Endothelial cell (in vitro differentiated cells): Measurements from ENCODE around the gene GRAMD4. TPM values are rescaled to one million over a fixed set of nuclear protein-coding genes. Genes with fewer than 3 reads are reported as not detected.
A peak's percentile ranks its signal among the peaks of the same experiment; 100 is the strongest.

Experiments used
- DNase-seq: peaks from one replicate; pipeline ENCODE4 v3.0.0; 2021; ENCODE audit warnings: low spot score
- H3K27ac Mint-ChIP-seq: one replicate; pipeline ENCODE4 v1.8.0; 2021; ENCODE audit warnings: mixed read lengths, inconsistent platforms; ENCODE audit not compliant: unreplicated experiment
- H3K27me3 Mint-ChIP-seq: one replicate; pipeline ENCODE4 v1.8.0; 2021; ENCODE audit warnings: mild to moderate bottlenecking, moderate library complexity, mixed read lengths, inconsistent platforms; ENCODE audit not compliant: unreplicated experiment
- H3K36me3 Mint-ChIP-seq: one replicate; pipeline ENCODE4 v1.8.0; 2021; ENCODE audit warnings: mild to moderate bottlenecking, low read depth, mixed read lengths, inconsistent platforms; ENCODE audit not compliant: unreplicated experiment
- H3K4me1 Mint-ChIP-seq: one replicate; pipeline ENCODE4 v1.8.0; 2021; ENCODE audit warnings: mild to moderate bottlenecking, mixed read lengths, inconsistent platforms; ENCODE audit not compliant: unreplicated experiment
- H3K4me3 Mint-ChIP-seq: one replicate; pipeline ENCODE4 v1.8.0; 2021; ENCODE audit warnings: mild to moderate bottlenecking, mixed read lengths, inconsistent platforms; ENCODE audit not compliant: unreplicated experiment
- H3K9me3 Mint-ChIP-seq: one replicate; pipeline ENCODE4 v1.8.0; 2021; ENCODE audit warnings: mixed read lengths, inconsistent platforms; ENCODE audit not compliant: unreplicated experiment
- total RNA-seq: library from RNA; stranded (reverse); fragmentation: NEBNext Ultra II Directional; extraction: Animal tissue kit (Norgen Biotek cat#: 25700); gene quantifications from one replicate; pipeline ENCODE4 v1.2.1, GENCODE V29; 2021; ENCODE audit not compliant: unreplicated experiment
- TF ChIP-seq, protein P1 (sequence below): fragments of 200-600 bp; sonication (generic); IDR thresholded peaks from one replicate; pipeline ENCODE4 v1.5.0; 2021; ENCODE audit warnings: antibody characterized with exemption; ENCODE audit not compliant: unreplicated experiment

Gene GRAMD4
- total RNA-seq, 1 donor from 2014 or later, result 42.7 TPM

- TF ChIP-seq, protein P1, sequence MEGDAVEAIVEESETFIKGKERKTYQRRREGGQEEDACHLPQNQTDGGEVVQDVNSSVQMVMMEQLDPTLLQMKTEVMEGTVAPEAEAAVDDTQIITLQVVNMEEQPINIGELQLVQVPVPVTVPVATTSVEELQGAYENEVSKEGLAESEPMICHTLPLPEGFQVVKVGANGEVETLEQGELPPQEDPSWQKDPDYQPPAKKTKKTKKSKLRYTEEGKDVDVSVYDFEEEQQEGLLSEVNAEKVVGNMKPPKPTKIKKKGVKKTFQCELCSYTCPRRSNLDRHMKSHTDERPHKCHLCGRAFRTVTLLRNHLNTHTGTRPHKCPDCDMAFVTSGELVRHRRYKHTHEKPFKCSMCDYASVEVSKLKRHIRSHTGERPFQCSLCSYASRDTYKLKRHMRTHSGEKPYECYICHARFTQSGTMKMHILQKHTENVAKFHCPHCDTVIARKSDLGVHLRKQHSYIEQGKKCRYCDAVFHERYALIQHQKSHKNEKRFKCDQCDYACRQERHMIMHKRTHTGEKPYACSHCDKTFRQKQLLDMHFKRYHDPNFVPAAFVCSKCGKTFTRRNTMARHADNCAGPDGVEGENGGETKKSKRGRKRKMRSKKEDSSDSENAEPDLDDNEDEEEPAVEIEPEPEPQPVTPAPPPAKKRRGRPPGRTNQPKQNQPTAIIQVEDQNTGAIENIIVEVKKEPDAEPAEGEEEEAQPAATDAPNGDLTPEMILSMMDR, result peak; percentile 15
- peaks cover 9% of the 10 kb centered on the region for H3K36me3 Mint-ChIP-seq
- no peak overlapping the region for H3K4me3 Mint-ChIP-seq
- peaks cover 6% of the 10 kb centered on the region for H3K27me3 Mint-ChIP-seq
- H3K27ac Mint-ChIP-seq, result no peak overlapping the region
- DNase-seq, result peak; percentile 21
- H3K4me1 Mint-ChIP-seq, result peaks cover 5% of the 10 kb centered on the region
- H3K9me3 Mint-ChIP-seq, result no peaks in the 10 kb centered on the region
Observed at GRCh38 chr22:46681010-46681409, 60.8 kb downstream of the GRAMD4 start.

- DNase-seq, result no peak
- no peak overlapping the region for H3K27ac Mint-ChIP-seq
- peaks cover 8% of the 10 kb centered on the region for H3K27me3 Mint-ChIP-seq
- H3K36me3 Mint-ChIP-seq, result peaks cover 9% of the 10 kb centered on the region
- TF ChIP-seq, protein P1, result no peak
- H3K4me1 Mint-ChIP-seq, result peaks cover 5% of the 10 kb centered on the region
- no peaks in the 10 kb centered on the region for H3K9me3 Mint-ChIP-seq
- H3K4me3 Mint-ChIP-seq, result no peak overlapping the region
Observed at GRCh38 chr22:46682011-46682731, 62.0 kb downstream of the GRAMD4 start.

DNA sequence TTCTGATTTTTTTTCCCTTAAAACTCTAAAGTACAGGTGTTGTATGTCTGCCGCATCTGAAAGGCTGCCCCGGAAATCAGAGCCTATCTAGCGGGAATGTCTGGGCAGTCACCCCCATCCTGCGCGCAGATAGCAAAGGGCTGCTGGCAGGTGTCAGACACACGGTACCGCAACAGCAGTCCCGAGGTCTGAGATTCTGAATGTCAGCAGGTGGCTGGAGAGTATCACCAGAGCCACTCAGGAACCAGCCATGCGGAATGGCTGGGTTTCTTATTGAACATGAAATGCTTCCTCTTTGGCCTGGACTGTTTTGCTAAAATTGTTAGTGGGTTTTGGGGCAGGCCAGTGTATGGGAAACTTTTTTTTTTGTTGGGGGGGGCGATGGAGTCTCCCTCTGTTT, 64.5 kb downstream of the GRAMD4 start:
- H3K9me3 Mint-ChIP-seq, result no peaks in the 10 kb centered on the region
- no peak overlapping the region for H3K4me3 Mint-ChIP-seq
- DNase-seq, result no peak
- peaks cover 19% of the 10 kb centered on the region for H3K36me3 Mint-ChIP-seq
- peaks cover 6% of the 10 kb centered on the region for H3K27me3 Mint-ChIP-seq
- peaks cover 5% of the 10 kb centered on the region for H3K4me1 Mint-ChIP-seq
- TF ChIP-seq, protein P1, result no peak
- H3K27ac Mint-ChIP-seq, result no peak overlapping the region

- Mint-ChIP-seq H3K27ac (peak overlapping the region; percentile 70), H3K36me3 (peaks cover 27% of the 10 kb centered on the region), H3K9me3 (no peaks in the 10 kb centered on the region), H3K4me1 (peaks cover 5% of the 10 kb centered on the region), H3K4me3 (no peak overlapping the region), H3K27me3 (peaks cover 6% of the 10 kb centered on the region)
- TF ChIP-seq, protein P1, result no peak
- no peak for DNase-seq
Observed at GRCh38 chr22:46686221-46687047, 66.2 kb downstream of the GRAMD4 start.

DNA sequence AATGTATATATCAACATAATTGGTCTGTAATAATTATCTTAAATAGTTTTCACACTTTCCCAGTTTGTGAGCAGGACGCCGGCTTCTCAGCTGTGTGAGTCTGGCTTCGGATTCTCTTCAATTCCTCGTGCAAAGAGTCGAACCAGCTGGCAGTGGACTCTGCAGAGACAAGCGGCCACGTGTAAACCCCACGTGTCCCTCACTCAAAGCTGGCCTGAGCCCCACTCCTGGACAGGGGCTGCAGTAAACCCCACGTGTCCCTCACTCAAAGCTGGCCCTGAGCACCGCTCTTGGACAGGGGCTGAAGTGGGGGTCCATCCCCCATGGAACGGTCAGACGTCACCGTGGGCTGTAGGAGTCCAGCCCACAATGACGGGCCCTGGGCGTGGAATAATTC, 66.9 kb downstream of the GRAMD4 start:
- peaks cover 29% of the 10 kb centered on the region for H3K36me3 Mint-ChIP-seq

More for the DNA sequence above, 66.9 kb downstream of the GRAMD4 start:
- Mint-ChIP-seq H3K4me1 (peaks cover 5% of the 10 kb centered on the region), H3K4me3 (no peak overlapping the region), H3K9me3 (no peaks in the 10 kb centered on the region), H3K27me3 (peaks cover 6% of the 10 kb centered on the region), H3K27ac (no peak overlapping the region)
- no peak for DNase-seq
- TF ChIP-seq, protein P1, result no peak
